ENCODE measurements around the gene MYO18A.

Gene MYO18A

DNA sequence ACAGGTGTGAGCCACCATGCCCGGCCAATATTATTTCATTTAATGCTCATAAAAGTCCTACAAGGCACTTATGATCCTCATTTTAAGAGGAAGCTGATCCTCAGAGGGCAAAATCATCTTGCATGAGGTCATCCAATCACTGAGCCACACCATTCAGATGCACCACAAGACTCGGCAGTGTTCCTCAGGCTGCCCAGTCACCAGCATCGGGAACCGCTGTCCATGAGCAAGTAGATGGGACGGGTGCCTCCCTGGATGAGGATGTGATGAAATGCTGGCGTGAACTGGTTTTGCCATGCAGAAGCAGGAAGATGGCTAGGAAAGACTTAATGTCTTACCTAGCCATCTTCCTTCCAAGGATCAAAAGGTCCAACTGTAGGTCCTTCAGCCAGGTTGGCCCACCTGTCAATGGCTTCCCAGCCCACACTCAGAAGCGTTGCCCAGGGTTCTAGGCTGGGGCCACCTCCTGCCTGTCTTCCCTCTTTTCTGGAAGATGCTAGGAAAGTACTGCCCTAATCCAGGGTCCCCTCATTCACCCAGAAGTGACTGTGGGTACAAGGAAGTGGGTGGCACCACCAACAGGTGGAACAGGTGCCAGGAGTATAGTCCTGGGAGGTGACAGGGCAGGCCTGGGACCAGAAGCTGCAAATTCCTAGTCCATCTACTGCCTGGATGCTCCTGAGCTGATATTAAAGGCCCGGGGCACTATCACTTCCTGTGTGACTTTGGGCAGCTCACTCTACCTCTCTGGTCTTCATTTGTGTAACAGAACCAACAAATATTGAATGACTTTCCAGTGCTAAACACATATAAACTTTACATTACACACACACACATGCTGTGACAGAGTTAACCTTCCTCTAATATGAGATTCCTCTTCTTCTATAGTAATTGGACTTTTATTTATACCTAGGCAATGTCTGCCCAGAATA is 34.3 kb upstream of the MYO18A start:
- H3K27me3 ChIP-seq (ENCODE audit: control insufficient read depth, insufficient read depth, low read length) = no peaks in the 10 kb centered on the region
- H3K4me1 ChIP-seq = no peaks in the 10 kb centered on the region
- TF ChIP-seq, protein P1, sequence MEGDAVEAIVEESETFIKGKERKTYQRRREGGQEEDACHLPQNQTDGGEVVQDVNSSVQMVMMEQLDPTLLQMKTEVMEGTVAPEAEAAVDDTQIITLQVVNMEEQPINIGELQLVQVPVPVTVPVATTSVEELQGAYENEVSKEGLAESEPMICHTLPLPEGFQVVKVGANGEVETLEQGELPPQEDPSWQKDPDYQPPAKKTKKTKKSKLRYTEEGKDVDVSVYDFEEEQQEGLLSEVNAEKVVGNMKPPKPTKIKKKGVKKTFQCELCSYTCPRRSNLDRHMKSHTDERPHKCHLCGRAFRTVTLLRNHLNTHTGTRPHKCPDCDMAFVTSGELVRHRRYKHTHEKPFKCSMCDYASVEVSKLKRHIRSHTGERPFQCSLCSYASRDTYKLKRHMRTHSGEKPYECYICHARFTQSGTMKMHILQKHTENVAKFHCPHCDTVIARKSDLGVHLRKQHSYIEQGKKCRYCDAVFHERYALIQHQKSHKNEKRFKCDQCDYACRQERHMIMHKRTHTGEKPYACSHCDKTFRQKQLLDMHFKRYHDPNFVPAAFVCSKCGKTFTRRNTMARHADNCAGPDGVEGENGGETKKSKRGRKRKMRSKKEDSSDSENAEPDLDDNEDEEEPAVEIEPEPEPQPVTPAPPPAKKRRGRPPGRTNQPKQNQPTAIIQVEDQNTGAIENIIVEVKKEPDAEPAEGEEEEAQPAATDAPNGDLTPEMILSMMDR (IDR thresholded peaks at IDR 0.05) = no peak
- H3K4me2 ChIP-seq (ENCODE audit: low read length) = no peak overlapping the region
- H2AFZ ChIP-seq = no peak overlapping the region
- H3K4me3 ChIP-seq (ENCODE audit: low read depth, low read length) = no peak overlapping the region
- H3K9me3 ChIP-seq (ENCODE audit: control insufficient read depth, low read length) = no peaks in the 10 kb centered on the region
- H3K9ac ChIP-seq = no peak overlapping the region
- H3K79me2 ChIP-seq = no peaks in the 10 kb centered on the region
- no peaks in the 10 kb centered on the region for H3K36me3 ChIP-seq (ENCODE audit: control insufficient read depth, insufficient read depth, low read length)
- no peak overlapping the region for H3K27ac ChIP-seq

DNA sequence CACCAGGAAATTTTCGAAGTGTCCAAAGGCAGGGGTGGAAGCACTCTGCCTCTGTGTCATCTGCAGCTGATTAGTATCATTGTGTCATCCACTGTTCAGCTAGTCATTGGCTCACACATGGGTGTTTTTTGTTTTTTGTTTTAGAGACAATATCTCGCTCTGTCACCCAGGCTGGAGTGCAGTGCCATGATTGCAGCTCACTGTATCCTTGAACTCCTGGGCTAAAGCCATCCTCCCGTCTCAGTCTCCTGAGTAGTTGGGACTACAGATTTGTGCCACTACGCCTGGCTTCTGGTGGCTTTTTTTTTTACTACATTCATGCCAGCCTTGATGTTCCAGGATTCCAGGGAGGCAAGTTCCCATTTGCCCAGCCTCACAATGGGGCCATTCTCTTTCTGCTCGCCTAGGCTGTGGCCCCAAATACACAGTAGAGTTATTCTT is 32.5 kb upstream of the MYO18A start:
- Histone ChIP-seq H3K36me3 (ENCODE audit: control insufficient read depth, insufficient read depth, low read length) (no peaks in the 10 kb centered on the region), H3K9me3 (ENCODE audit: control insufficient read depth, low read length) (no peaks in the 10 kb centered on the region), H3K27me3 (ENCODE audit: control insufficient read depth, insufficient read depth, low read length) (no peaks in the 10 kb centered on the region), H3K4me1 (no peaks in the 10 kb centered on the region), H3K79me2 (no peaks in the 10 kb centered on the region), H2AFZ (no peak overlapping the region), H3K27ac (no peak overlapping the region), H3K4me3 (ENCODE audit: low read depth, low read length) (no peak overlapping the region), H3K9ac (no peak overlapping the region), H3K4me2 (ENCODE audit: low read length) (no peak overlapping the region)
- TF ChIP-seq, protein P1 (IDR thresholded peaks at IDR 0.05) = no peak

DNA sequence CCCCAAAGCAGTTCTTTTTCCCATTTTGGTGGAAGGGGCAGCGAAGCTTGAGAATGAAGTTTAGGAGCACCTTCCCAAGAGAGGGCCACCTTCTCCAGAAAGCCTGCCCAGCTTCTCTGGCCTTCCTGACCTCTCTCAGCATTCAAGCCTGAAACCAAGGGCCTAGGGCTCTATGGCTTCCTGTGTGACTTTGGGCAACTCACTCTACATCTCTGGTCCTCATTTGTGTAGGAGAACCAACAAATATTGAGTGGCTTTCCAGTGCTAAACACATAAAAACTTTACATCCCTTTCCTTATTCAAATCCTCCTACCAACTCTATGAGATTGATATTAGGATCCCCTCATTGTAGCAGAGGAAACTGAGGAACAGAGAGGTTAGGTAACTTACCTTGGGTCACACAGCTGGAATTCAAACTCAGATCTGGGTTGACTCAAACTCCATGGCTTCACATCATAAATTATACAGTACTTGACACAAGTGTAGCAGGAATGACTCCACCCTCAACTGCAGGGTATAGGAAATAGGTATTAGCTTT is 32.0 kb upstream of the MYO18A start:
- no peak overlapping the region for H3K9ac ChIP-seq
- TF ChIP-seq, protein P1 (IDR thresholded peaks at IDR 0.05) = no peak
- H3K27ac ChIP-seq = no peak overlapping the region
- no peaks in the 10 kb centered on the region for H3K36me3 ChIP-seq (ENCODE audit: control insufficient read depth, insufficient read depth, low read length)
- H3K4me1 ChIP-seq = no peaks in the 10 kb centered on the region
- no peaks in the 10 kb centered on the region for H3K79me2 ChIP-seq
- no peak overlapping the region for H3K4me3 ChIP-seq (ENCODE audit: low read depth, low read length)
- H2AFZ ChIP-seq = no peak overlapping the region
- no peak overlapping the region for H3K4me2 ChIP-seq (ENCODE audit: low read length)
- H3K27me3 ChIP-seq (ENCODE audit: control insufficient read depth, insufficient read depth, low read length) = no peaks in the 10 kb centered on the region
- H3K9me3 ChIP-seq (ENCODE audit: control insufficient read depth, low read length) = no peaks in the 10 kb centered on the region

DNA sequence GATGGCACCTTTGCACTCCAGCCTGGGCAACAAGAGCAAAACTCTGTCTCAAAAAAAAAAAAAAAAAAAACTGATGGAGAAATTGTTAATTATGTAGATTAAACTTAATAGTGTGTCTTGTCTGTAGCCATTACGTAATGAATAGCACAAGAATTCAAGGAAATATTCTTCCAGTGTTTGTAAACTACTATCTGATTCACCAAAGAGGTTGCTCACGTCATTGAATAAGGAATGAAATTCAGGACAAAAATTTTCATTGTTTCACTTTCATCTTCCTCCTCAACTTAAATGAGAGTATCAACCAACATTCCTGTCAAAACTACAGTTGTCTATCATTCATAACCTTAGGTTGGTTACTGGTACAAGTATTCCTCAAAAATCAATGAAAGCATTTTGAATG is 30.7 kb upstream of the MYO18A start:
- no peaks in the 10 kb centered on the region for H3K9me3 ChIP-seq (ENCODE audit: control insufficient read depth, low read length)
- H3K9ac ChIP-seq = no peak overlapping the region
- no peak overlapping the region for H3K4me2 ChIP-seq (ENCODE audit: low read length)
- no peak overlapping the region for H2AFZ ChIP-seq
- TF ChIP-seq, protein P1 (IDR thresholded peaks at IDR 0.05) = no peak
- H3K4me1 ChIP-seq = no peaks in the 10 kb centered on the region
- H3K27ac ChIP-seq = no peak overlapping the region
- H3K4me3 ChIP-seq (ENCODE audit: low read depth, low read length) = no peak overlapping the region
- no peaks in the 10 kb centered on the region for H3K79me2 ChIP-seq
- no peaks in the 10 kb centered on the region for H3K27me3 ChIP-seq (ENCODE audit: control insufficient read depth, insufficient read depth, low read length)
- no peaks in the 10 kb centered on the region for H3K36me3 ChIP-seq (ENCODE audit: control insufficient read depth, insufficient read depth, low read length)

Data from parathyroid adenoma (tissue), 2 donors.